ENCODE results near the gene SULT1A2.
"Not testable (repeated sequence)": the region's sequence is repeated elsewhere in the genome, so short reads cannot be mapped to it uniquely, and the experiment has no call there.

The SULT1A2 gene

DNA sequence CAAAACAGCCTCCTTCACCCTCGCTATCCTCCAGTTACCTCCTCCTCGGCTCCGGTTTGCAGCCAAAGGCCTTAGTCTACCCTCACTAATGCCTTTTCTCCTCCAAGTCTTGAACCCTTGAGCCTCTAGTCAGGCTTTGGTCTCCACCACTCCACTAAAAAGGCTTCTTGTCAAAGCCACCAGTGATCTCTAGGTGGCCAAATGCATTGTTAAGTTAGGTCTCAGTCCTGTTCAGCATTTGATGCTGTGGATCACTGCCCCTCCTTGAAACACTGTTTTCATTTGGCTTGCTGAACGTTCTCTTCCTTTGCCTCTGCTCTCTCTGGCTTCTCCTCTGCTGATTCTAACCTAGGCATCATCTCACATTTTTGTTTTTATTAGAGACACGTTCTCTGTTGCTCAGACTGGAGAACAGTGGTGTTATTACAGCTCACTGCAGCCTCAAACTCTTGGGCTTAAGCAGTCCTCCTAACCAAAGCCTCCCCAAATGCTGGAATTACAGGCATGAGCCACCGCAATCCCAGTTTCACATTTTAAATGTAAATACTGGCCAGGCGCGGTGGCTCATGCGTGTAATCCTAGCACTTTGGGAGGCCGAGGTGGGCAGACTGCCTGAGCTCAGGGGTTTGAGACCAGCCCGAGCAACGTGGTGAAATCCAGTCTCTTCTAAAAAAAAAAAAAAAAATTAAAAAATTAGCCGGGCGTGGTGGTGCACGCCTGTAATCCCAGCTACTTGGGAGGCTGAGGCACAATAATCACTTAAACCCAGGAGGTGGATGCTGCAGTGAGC is 42.0 kb downstream of the SULT1A2 start:
- no peak for DNase-seq

- DNase-seq = peak; percentile 81
Measured at GRCh38 chr16:28553776-28554633, 42.8 kb downstream of the SULT1A2 start, which contains the start of gene SGF29. SGF29 (plus strand) TSS chr16:28553920; CDS start chr16:28581070, 27,150 bp downstream.

GRCh38 chr16:28549301-28549899 is 47.5 kb downstream of the SULT1A2 start:
- no peak for DNase-seq

DNA sequence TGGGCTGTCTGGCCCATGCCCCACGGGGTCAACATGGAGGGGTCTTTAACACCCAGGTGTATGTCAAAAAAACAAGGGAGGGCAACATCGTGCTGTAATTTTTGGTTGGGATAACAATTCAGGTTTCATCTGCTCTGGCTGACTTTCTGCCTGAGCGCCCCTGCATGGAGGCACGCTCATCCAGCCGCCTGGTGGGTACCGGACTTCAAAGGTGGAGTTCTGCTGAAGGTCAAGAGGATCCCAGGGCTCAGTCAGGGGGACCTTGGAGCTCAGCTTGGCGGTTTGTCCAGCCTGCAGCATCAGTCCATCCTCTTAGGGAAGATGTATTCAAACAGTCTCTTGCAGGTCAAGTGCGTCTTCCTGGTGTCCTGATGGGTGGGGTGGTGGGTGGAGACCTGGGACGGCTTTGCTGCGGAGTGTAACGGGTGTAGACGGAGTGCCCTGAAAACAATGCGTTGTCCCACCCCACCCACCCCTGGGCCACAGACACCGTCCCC is 48.5 kb downstream of the SULT1A2 start:
- no peak for DNase-seq

DNA sequence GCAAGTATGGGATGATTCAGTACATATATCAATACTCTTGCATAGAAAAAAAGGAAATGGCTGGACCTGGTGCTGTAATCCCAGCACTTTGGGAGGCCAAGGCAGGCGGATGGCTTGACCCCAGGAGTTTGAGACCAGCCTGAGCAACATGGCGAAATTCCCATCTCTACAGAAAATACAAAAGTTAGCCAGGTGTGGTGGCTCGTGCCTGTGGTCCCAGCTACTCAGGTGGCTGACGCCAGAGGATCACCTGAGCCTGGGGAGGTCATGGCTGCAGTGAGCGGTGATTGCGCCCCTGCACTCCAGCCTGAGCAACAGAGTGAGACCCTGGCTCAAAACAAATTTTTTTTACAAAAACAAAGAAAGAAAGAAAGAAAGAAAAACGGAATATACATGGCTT is 50.2 kb downstream of the SULT1A2 start:
- no peak for DNase-seq

GRCh38 chr16:28545964-28546363 is 50.9 kb downstream of the SULT1A2 start:
- not testable (repeated sequence) for DNase-seq

DNA sequence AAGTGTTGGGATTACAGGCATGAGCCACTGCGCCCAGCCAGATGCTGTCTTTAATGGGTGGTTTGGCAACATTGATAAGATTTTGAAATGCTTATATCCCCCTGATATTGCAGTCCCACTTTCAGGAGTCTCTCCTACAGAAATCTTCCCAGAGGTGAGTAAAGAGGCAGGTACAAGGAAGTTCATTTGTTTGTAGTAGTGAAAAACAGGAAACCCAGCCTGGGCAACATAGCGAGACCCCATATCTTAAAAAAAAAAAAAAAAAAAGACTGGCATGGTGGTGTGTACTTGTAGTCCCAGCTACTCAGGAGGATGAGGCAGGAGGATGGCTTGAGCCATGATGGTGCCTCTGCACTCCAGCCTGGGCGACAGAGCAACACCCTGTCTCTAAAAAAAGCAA is 51.9 kb downstream of the SULT1A2 start:
- no peak for DNase-seq

DNA sequence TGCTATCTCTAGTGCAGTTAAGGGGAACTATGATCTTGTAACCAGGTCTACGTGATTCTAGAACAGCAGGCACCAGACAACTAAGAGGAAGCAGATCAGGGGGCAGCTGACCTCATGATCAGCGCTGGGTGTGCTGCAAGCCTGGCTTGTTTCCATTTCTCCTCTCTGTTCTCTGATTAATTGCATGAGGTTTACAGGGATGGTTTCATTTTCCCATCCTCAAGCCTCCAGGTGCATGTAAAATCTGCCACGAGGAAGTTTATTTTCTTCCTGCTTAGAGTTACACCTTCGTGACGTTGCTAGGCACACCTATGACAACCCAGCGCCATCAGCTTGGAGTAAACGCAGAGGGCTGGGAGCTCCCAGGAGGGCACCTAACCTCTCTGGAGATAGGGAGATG is 53.8 kb downstream of the SULT1A2 start:
- no peak for DNase-seq

GRCh38 chr16:28542646-28543045 is 54.2 kb downstream of the SULT1A2 start:
- DNase-seq = no peak

Measured in NCI-H1105 treated with DMSO at 0.1 percent for 48 hours (cell line).